Activated CD4-positive, alpha-beta T cell treated with anti-CD3 and anti-CD28 coated beads, Interleukin-2, amount 50 U/mL, for 24 hours (primary cell): ENCODE measurements around the gene FTH1.
"Not testable (repeated sequence)": the region's sequence is repeated elsewhere in the genome, so short reads cannot be mapped to it uniquely, and the experiment has no call there.

ENCODE experiments used
- DNase-seq, 2 donors: peaks; one replicate each; pipeline ENCODE4 v3.0.0-alpha.2; 2020; ENCODE audit warnings: low read depth in 1 of 2, low spot score in 1 of 2

FTH1 gene

DNA sequence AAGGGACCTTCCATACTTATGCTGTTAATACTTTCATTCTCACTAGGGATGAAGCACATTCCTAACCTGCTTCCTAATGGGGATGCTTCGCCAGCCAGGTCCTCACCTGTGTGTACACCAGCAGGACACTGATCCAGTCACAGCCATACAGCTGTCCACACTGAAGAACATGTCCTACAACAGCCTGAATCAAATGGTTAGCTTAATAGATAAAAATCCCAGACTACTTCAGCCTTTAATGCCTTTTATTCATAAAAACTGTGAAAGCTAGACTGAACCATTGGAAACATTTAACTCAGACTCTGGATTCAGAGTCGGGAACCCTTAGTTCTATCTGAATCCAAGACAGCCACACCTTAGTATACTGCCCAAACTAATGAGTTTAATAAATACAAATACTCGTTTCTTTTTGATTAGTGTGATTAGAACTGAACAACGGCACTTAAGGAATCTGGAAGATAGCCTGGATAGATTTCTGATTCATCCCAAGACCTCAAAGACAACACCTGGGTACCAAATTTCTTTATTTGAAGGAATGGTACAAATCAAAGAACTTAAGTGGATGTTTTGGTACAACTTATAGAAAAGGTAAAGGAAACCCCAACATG, 3.3 kb downstream of the FTH1 start:
- DNase-seq, result no peak

DNA sequence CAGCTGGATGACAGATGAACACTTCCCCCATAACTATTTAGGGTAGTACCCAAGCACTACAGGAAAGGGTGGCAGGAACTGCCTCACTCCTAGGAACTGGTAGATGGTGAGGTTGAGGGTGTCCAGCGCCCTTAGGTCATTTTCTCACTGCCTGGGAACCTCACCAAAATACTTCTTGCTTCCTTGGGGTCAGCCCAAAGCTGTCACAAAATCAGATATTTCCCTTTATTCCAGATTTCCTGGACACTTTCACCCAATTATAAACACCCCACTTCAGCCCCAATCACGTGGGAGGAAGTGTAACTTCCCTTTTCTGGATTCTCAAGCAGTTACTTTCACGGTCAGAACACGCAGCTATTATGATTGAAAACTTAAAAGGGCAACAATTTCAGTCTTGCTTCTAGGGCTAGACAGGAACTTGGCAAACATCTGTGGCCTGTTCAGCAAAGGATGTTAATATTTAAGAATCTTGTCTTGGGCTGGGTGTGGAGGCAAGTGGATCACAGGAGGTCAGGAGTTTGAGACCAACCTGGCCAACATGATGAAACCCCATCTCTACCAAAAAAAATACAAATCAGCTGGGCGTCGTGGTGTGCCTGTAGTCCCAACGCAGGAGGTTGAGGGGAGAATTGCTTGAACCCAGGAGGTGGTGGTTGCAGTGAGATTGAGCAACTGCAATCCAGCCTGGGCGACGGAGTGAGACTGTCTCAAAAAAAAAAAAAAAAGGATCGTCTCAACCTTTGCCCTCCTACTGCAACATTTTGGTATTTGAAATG, 4.0 kb downstream of the FTH1 start:
- DNase-seq, result no peak

DNA sequence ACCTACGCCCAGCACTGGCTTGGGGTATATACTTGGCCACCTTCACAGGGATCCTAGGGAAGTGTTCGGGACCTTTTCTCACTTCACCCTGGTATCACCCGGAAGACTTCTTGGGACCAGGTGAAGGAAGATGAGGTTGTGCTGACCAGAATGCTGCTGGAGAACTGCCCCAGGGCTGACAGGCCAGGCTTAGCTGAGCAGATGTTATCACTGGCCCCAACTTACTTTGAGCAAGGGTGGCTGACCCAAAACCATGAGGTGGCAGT, 4.5 kb downstream of the FTH1 start:
- DNase-seq, result no peak

GRCh38 chr11:61962213-61963015, 5.0 kb downstream of the FTH1 start:
- DNase-seq, result no peak

DNA sequence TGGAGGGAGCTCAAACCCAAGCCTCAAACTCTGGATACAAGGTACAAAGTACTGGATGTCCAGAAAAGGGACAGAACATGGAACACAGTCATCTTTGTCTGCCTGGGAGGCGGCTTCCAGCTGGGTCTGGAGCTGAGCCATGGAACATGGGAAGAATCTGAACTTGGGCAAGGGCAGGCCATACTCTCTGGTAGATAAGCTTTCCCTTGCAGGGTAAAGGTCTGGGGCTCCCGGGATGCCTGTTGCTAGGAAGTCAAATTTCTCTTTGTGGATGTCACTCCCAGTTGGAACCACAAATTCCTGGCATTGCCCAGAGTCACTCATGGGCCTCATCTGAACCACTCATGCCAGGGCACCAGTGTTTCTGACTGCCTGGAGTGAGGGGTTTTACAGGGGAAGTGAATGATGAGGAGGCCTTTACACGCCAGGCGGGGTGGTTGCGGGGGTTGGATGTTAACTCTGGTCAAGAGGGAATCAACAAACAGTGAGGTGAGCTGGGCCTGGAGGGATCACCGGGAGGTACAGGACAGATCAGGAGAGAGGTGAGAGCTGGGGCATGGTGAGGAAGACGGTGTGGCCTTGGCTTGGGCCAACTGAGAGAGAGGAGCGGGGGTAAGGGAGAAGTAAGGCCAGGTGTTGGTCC, 5.7 kb downstream of the FTH1 start:
- DNase-seq, result no peak

GRCh38 chr11:61960532-61960931, 6.9 kb downstream of the FTH1 start:
- DNase-seq, result no peak

GRCh38 chr11:61959678-61960077, 7.8 kb downstream of the FTH1 start:
- DNase-seq, result no peak

GRCh38 chr11:61959114-61959513, 8.3 kb downstream of the FTH1 start:
- no peak for DNase-seq

DNA sequence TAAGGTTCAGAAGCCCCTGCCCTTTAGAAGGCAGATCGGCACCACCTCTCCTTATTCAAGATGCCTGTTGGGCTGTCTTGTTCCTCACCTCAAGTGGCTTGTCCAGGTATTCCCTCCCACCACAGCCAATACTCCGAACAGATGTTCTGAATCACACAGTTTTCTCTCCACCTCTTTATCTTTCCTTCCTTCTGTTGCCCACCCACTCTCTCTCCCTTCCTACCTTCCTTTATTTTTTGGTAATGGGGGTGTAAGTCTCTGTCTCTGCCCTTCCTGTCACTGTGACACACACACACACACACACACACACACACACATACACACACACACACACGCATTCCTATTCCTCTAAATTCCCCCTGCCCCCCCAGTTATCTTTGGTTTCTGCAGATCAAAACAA, 8.8 kb downstream of the FTH1 start:
- DNase-seq, result no peak

- DNase-seq, result no peak
Observed at GRCh38 chr11:61957021-61957770, 10.2 kb downstream of the FTH1 start.

GRCh38 chr11:61956191-61957020, 11.0 kb downstream of the FTH1 start:
- DNase-seq, result no peak

GRCh38 chr11:61955422-61956135, 11.9 kb downstream of the FTH1 start:
- no peak for DNase-seq

DNA sequence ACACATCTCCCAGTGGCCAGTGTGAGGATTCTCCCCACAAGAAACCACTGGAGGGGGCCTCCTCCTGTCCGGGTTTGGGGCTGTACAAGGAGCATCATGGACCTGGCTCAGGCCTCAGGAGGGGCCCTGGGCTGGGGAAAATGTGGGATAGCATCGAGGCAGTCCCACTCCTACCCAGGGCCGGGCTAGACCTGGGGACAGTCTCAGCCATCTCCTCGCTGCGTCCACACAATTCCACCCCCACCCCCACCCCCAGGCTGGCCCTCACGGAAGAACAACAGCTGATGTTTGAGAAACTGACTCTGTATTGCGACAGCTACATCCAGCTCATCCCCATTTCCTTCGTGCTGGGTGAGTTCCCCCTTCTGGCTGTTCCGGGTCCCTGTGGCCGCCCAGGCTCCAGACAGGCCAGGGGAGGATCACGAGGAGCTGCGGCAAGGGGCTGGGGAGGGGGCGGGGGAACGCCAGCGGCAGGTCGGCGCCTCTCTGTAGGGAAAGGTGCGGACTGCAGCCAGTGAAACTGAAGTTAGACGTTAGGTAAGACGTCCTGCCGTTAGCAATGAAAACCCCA, 12.5 kb downstream of the FTH1 start:
- DNase-seq, result no peak

- DNase-seq, result no peak
Observed at GRCh38 chr11:61954106-61954850, 13.2 kb downstream of the FTH1 start.

DNA sequence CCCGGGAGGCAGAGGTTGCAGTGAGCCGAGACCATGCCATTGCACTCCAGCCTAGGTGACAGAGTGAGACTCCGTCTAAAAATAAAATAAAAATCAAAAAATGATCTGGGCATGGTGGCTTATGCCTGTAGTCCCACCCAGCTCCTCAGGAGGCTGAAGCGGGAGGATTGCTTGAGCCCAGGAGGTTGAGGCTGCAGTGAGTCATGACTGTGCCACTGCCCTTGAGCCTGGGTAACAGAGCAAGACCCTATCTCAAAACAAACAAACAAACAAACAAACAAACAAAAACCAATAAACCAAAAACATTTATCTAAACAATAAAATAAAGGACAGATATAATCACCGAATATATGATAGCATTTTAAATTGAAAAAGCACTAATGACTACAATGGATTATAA, 13.8 kb downstream of the FTH1 start:
- not testable (repeated sequence) for DNase-seq

DNA sequence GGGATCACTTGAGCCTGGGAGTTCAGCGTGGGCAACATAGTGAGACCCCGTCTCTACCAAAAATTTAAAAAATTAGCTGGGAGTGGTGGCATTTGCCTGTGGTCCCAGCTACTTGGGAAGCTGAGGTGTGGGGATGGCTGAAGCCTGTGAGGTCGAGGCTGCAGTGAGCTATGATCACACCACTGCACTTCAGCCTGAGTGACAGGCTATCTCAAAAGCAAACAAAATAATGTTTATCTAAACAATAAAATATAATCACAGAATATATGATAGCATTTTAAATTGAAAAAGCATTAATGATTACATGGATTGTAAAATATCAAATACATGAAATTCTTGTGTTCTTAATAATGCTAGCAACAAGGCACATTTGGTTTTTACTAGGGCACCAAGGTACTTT, 14.6 kb downstream of the FTH1 start:
- no peak for DNase-seq

DNA sequence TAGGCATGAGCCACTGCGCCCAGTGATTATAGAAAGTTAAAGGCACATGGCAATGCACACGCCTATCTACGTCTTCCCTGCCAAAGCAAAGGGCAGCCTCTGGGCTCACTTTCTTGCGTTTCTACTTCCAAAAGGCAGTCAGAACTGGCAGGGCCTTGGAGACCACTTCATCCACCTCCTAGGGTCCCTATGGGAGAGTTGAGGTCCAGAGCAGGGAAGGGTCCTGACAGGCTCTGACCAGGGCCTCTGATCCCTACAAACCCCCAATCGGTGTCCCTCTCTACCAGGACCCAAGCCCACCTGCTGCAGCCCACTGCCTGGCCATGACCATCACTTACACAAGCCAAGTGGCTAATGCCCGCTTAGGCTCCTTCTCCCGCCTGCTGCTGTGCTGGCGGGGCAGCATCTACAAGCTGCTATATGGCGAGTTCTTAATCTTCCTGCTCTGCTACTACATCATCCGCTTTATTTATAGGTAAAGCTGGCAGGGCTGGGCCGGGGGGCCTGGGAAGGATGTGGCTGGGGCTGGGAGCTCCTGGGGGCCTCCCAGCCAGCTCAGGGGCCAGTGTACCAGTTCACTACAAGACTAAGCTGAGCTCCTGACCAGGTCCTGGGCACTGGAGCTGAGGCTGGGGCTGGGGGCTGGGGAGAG, 15.8 kb downstream of the FTH1 start:
- no peak for DNase-seq

DNA sequence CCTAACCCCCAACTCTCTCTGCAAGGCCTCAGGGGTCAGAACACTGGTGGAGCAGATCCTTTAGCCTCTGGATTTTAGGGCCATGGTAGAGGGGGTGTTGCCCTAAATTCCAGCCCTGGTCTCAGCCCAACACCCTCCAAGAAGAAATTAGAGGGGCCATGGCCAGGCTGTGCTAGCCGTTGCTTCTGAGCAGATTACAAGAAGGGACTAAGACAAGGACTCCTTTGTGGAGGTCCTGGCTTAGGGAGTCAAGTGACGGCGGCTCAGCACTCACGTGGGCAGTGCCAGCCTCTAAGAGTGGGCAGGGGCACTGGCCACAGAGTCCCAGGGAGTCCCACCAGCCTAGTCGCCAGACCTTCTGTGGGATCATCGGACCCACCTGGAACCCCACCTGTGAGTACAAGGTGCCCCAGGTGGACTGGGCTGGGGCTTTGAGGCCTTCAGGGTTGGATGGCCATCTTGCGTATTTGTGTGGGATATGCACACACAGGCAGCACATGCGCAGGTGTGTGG, 17.3 kb downstream of the FTH1 start, which contains the start of gene BEST1:
Gene BEST1 (plus strand): TSS at position 317 of the 513 bp plus-strand sequence. CDS start 1,456 bp downstream, outside the sequence.
- DNase-seq, result no peak
